ENCODE data around the gene MDFIC. TPM values are rescaled to one million over a fixed set of nuclear protein-coding genes. Genes with fewer than 3 reads are reported as not detected.
"Not testable (repeated sequence)": the region's sequence is repeated elsewhere in the genome, so short reads cannot be mapped to it uniquely, and the experiment has no call there.

The MDFIC gene, protein sequence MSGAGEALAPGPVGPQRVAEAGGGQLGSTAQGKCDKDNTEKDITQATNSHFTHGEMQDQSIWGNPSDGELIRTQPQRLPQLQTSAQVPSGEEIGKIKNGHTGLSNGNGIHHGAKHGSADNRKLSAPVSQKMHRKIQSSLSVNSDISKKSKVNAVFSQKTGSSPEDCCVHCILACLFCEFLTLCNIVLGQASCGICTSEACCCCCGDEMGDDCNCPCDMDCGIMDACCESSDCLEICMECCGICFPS
- 10 to 100 TPM; 85.8 to 90.7 TPM for total RNA-seq

- Mint-ChIP-seq H3K4me3 (peak within 1 kb of the TSS; percentile 99), H3K9me3 (no peaks in the 10 kb centered on the region), H3K4me1 (peaks cover 51% of the 10 kb centered on the region), H3K36me3 (ENCODE audit: low read depth) (peaks cover 33% of the 10 kb centered on the region), H3K27me3 (no peaks in the 10 kb centered on the region), H3K27ac (peak within 1 kb of the TSS; percentile 99)
- ChIA-PET POLR2A (interaction anchor here (1.0 to 7.5 kb wide), 9 partner anchors 10 to 108 kb away, joined by 3 to 309 read pairs (median 4); no protein-coding TSS in a partner anchor), CTCF (interaction anchor here (0.7 to 4.8 kb wide), 5 partner anchors 27 to 427 kb away, joined by 3 to 25 read pairs (median 3); no protein-coding TSS in a partner anchor)
- DNase-seq, result peak; percentile 69
Measured at GRCh38 chr7:114922026-114922651, at the start of gene MDFIC. MDFIC (plus strand) TSS chr7:114922094; CDS start chr7:114923034, 940 bp downstream.

- CTCF ChIA-PET, result no interaction called here
- Mint-ChIP-seq H3K4me1 (no peaks in the 10 kb centered on the region), H3K27ac (no peak overlapping the region), H3K4me3 (no peak overlapping the region), H3K9me3 (peaks cover 2% of the 10 kb centered on the region), H3K27me3 (no peaks in the 10 kb centered on the region), H3K36me3 (ENCODE audit: low read depth) (no peaks in the 10 kb centered on the region)
- no peak for DNase-seq
- POLR2A ChIA-PET, result interaction anchor here (1.1 kb wide), 1 partner anchor 15 kb away, joined by 3 read pairs; no protein-coding TSS in a partner anchor
Measured at GRCh38 chr7:114874170-114874569, 47.7 kb upstream of the MDFIC start.

DNA sequence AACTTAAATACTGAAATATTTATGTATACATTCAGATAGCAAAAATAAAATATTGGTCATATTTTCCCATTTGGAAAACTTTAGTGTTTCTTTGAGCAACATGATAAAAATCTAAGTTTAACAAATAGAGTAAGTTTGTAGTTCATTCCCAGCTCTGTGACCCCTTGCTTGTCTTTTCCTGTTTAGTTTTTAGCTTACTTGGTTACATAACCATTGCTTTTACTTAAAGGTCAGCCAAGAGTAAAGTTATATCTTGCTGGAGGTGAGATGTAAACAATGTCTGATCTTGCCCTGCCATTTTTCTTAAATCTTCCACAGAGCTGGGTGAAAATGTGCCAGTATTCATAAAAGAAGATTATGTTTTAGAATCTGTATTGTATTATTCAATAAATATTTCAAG, 46.7 kb upstream of the MDFIC start:
- no peaks in the 10 kb centered on the region for H3K27me3 Mint-ChIP-seq
- peaks cover 8% of the 10 kb centered on the region for H3K9me3 Mint-ChIP-seq
- DNase-seq, result no peak
- POLR2A ChIA-PET, result interaction anchor here (1.1 kb wide), 1 partner anchor 14 kb away, joined by 3 read pairs; no protein-coding TSS in a partner anchor
- CTCF ChIA-PET, result interaction anchor here (1.4 kb wide), 1 partner anchor 10 kb away, joined by 4 read pairs; no protein-coding TSS in a partner anchor
- no peak overlapping the region for H3K27ac Mint-ChIP-seq
- no peak overlapping the region for H3K4me3 Mint-ChIP-seq
- H3K4me1 Mint-ChIP-seq, result no peaks in the 10 kb centered on the region
- H3K36me3 Mint-ChIP-seq (ENCODE audit: low read depth), result no peaks in the 10 kb centered on the region

DNA sequence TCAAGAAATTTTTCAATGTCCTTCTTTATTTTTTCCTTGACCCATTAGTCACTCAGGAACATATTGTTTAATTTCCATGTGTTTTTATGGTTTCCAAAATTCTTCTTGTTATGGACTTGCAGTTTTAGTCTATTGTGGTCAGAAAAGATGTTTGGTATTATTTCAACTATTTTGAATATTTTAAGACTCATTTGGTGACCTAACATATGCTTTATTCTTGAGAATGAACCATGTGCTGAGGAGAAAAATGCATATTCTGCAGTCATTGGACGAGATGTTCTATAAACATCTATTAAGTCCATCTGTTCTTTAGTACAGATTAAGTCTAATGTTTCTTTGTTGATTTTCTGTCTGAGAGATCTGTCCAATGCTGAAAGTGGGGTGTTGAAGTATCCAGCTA, 42.3 kb upstream of the MDFIC start:
- ChIA-PET POLR2A (no interaction called here), CTCF (no interaction called here)
- peaks cover 15% of the 10 kb centered on the region for H3K9me3 Mint-ChIP-seq
- no peak overlapping the region for H3K4me3 Mint-ChIP-seq
- H3K27me3 Mint-ChIP-seq, result no peaks in the 10 kb centered on the region
- H3K4me1 Mint-ChIP-seq, result no peaks in the 10 kb centered on the region
- no peaks in the 10 kb centered on the region for H3K36me3 Mint-ChIP-seq (ENCODE audit: low read depth)
- H3K27ac Mint-ChIP-seq, result no peak overlapping the region
- no peak for DNase-seq

- Mint-ChIP-seq H3K4me1 (peaks cover 11% of the 10 kb centered on the region), H3K4me3 (no peak overlapping the region), H3K27me3 (no peaks in the 10 kb centered on the region), H3K27ac (no peak overlapping the region), H3K36me3 (ENCODE audit: low read depth) (no peaks in the 10 kb centered on the region), H3K9me3 (peaks cover 6% of the 10 kb centered on the region)
- ChIA-PET POLR2A (no interaction called here), CTCF (no interaction called here)
- no peak for DNase-seq
Measured at GRCh38 chr7:114885836-114886235, 36.1 kb upstream of the MDFIC start.

GRCh38 chr7:114886241-114886640, 35.7 kb upstream of the MDFIC start:
- ChIA-PET CTCF (no interaction called here), POLR2A (no interaction called here)
- Mint-ChIP-seq H3K36me3 (ENCODE audit: low read depth) (no peaks in the 10 kb centered on the region), H3K9me3 (peaks cover 3% of the 10 kb centered on the region), H3K4me3 (no peak overlapping the region), H3K27ac (no peak overlapping the region), H3K4me1 (peaks cover 11% of the 10 kb centered on the region), H3K27me3 (no peaks in the 10 kb centered on the region)
- no peak for DNase-seq

DNA sequence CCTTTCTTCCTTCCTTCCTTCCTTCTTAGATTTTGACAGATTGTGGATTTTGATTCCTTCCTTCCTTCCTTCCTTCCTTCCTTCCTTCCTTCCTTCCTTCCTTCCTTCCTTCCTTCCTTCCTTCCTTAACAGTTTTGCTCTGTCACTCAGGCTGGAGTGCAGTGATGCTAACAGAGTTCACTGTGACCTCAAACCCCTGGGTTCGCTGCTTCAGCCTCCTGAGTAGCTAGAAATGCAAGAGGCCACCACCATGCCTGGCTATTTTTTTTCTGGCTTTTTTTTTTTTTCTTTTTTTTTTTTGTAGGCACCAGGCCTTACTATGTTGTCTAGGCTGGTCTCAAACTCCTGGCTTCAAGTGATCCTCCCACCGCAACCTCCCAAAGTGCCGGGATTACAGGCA, 32.8 kb upstream of the MDFIC start:
- H3K27me3 Mint-ChIP-seq; DNase-seq; CTCF ChIA-PET; H3K9me3 Mint-ChIP-seq; H3K36me3 Mint-ChIP-seq (ENCODE audit: low read depth); H3K4me3 Mint-ChIP-seq: not testable (repeated sequence)
- POLR2A ChIA-PET, result interaction anchor here (1.0 to 1.3 kb wide), 5 partner anchors 14 to 524 kb away, joined by 3 to 6 read pairs (median 3); no protein-coding TSS in a partner anchor
- H3K4me1 Mint-ChIP-seq, result peaks cover 11% of the 10 kb centered on the region
- peak overlapping the region; percentile 7 for H3K27ac Mint-ChIP-seq

GRCh38 chr7:114889646-114890285, 32.1 kb upstream of the MDFIC start:
- H3K4me3 Mint-ChIP-seq, result no peak overlapping the region
- POLR2A ChIA-PET, result interaction anchor here (1.0 to 1.3 kb wide), 5 partner anchors 15 to 523 kb away, joined by 3 to 6 read pairs (median 3); no protein-coding TSS in a partner anchor

DNA sequence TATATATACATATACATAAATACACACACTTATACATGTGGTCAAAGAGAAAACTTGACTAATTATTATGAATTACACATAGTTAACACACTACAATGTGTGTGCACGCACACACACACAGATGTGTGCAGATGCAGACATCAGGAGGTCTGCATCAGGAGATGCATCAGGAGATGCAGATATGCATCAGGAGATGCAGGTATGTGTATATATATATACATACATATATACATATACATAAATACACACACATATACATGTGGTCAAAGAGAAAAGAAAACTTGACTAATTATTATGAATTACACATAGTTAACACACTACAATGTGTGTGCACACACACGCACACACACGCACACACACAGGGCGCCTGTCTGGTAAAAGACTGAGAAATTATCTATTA, 31.3 kb upstream of the MDFIC start:
- Mint-ChIP-seq H3K27me3 (no peaks in the 10 kb centered on the region), H3K27ac (no peak overlapping the region), H3K4me1 (peaks cover 11% of the 10 kb centered on the region), H3K9me3 (peaks cover 3% of the 10 kb centered on the region), H3K4me3 (no peak overlapping the region), H3K36me3 (ENCODE audit: low read depth) (peaks cover 5% of the 10 kb centered on the region)
- ChIA-PET POLR2A (interaction anchor here (1.1 kb wide), 1 partner anchor 118 kb away, joined by 3 read pairs; no protein-coding TSS in a partner anchor), CTCF (no interaction called here)
- DNase-seq, result no peak

More at GRCh38 chr7:114889646-114890285, 32.1 kb upstream of the MDFIC start:
- H3K27ac Mint-ChIP-seq, result peak overlapping the region; percentile 7
- no peaks in the 10 kb centered on the region for H3K27me3 Mint-ChIP-seq
- DNase-seq, result no peak
- peaks cover 5% of the 10 kb centered on the region for H3K36me3 Mint-ChIP-seq (ENCODE audit: low read depth)
- peaks cover 11% of the 10 kb centered on the region for H3K4me1 Mint-ChIP-seq
- peaks cover 3% of the 10 kb centered on the region for H3K9me3 Mint-ChIP-seq
- CTCF ChIA-PET, result interaction anchor here (0.7 kb wide), 1 partner anchor 34 kb away, joined by 3 read pairs; no protein-coding TSS in a partner anchor

- DNase-seq, result no peak
- H3K4me3 Mint-ChIP-seq, result no peak overlapping the region
- no peak overlapping the region for H3K27ac Mint-ChIP-seq
- ChIA-PET POLR2A (no interaction called here), CTCF (no interaction called here)
- H3K27me3 Mint-ChIP-seq, result no peaks in the 10 kb centered on the region
- no peaks in the 10 kb centered on the region for H3K9me3 Mint-ChIP-seq
- H3K36me3 Mint-ChIP-seq (ENCODE audit: low read depth), result no peaks in the 10 kb centered on the region
- no peaks in the 10 kb centered on the region for H3K4me1 Mint-ChIP-seq
Measured at GRCh38 chr7:114900127-114900526, 21.8 kb upstream of the MDFIC start.

- Mint-ChIP-seq H3K27me3 (no peaks in the 10 kb centered on the region), H3K4me3 (no peak overlapping the region), H3K36me3 (ENCODE audit: low read depth) (no peaks in the 10 kb centered on the region), H3K4me1 (no peaks in the 10 kb centered on the region), H3K27ac (no peak overlapping the region), H3K9me3 (no peaks in the 10 kb centered on the region)
- DNase-seq, result no peak
- ChIA-PET CTCF (no interaction called here), POLR2A (no interaction called here)
Measured at GRCh38 chr7:114901771-114902170, 20.1 kb upstream of the MDFIC start.

DNA sequence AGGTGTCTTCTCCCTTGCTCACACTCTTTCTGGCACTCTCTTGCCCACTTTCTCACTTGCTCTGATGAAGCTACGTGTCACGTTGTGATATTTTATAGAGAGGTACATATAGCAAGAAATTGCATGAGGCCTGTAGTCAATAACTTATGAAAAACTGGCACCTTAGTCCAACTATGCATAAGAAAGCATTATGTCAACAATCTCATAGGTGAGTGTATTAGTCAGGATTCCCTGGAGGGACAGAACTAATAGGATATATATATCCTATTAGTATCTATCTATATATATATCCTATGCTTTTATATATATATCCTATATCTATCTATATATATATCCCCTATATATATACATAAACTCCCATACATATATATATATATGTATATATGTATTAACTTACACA, 18.8 kb upstream of the MDFIC start:
- ChIA-PET POLR2A (no interaction called here), CTCF (interaction anchor here (0.7 kb wide), 1 partner anchor 234 kb away, joined by 4 read pairs; no protein-coding TSS in a partner anchor)
- Mint-ChIP-seq H3K36me3 (ENCODE audit: low read depth) (no peaks in the 10 kb centered on the region), H3K4me3 (no peak overlapping the region), H3K27ac (no peak overlapping the region), H3K9me3 (no peaks in the 10 kb centered on the region), H3K4me1 (no peaks in the 10 kb centered on the region), H3K27me3 (no peaks in the 10 kb centered on the region)
- no peak for DNase-seq

DNA sequence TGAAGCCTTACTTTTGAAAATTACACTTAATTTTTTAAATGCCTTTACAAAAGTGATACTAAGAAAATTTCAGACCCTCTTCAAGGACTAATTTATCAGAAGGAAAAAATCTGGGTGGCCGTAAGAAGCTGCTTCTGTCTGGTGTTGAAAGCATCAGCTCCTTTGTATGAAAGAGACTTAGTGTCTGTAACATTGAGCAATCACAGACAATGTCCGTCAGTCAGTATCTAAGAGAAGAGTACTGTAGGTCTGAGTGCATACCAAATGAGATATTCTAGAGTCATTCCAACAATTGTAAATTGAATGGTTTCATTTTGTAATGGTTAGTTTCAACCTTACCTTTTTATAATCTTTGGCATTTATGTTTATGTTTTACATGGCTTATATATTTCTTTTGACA, 11.1 kb upstream of the MDFIC start:
- no peaks in the 10 kb centered on the region for H3K27me3 Mint-ChIP-seq
- peaks cover 1% of the 10 kb centered on the region for H3K4me1 Mint-ChIP-seq
- POLR2A ChIA-PET, result interaction anchor here (0.7 to 1.0 kb wide), 2 partner anchors 10 to 567 kb away, joined by 3 read pairs; no protein-coding TSS in a partner anchor
- H3K36me3 Mint-ChIP-seq (ENCODE audit: low read depth), result no peaks in the 10 kb centered on the region
- H3K9me3 Mint-ChIP-seq, result peaks cover 2% of the 10 kb centered on the region
- H3K27ac Mint-ChIP-seq, result no peak overlapping the region
- no peak for DNase-seq
- CTCF ChIA-PET, result no interaction called here
- no peak overlapping the region for H3K4me3 Mint-ChIP-seq

Measured in activated CD4-positive, alpha-beta memory T cell treated with anti-CD3 and anti-CD28 coated beads, Interleukin-2, amount 10 ng/mL, durations not matched to agents 7 days and 5 days (primary cell).